GM21526 (cell line): Measurements from ENCODE around the gene RBSN.

ENCODE experiments used
- ATAC-seq: cut with Tn5 transposase; IDR thresholded peaks from one replicate; pipeline ENCODE4 v1.9.1; 2021; ENCODE audit warnings: moderate library complexity; ENCODE audit not compliant: unreplicated experiment, low FRiP score

Gene RBSN

GRCh38 chr3:15102256-15102655 is 3.3 kb upstream of the RBSN start:
- ATAC-seq, result no peak

GRCh38 chr3:15099364-15100098 is 583 bp upstream of the RBSN start:
- ATAC-seq, result no peak

GRCh38 chr3:15097891-15098290 is 1.1 kb downstream of the RBSN start:
- ATAC-seq, result no peak

- no peak for ATAC-seq
Observed at GRCh38 chr3:15096046-15096445, 2.9 kb downstream of the RBSN start.

GRCh38 chr3:15094187-15094875 is 4.6 kb downstream of the RBSN start:
- no peak for ATAC-seq

- no peak for ATAC-seq
Observed at GRCh38 chr3:15092686-15093085, 6.3 kb downstream of the RBSN start.

GRCh38 chr3:15091575-15091974 is 7.4 kb downstream of the RBSN start:
- ATAC-seq, result no peak

- ATAC-seq, result no peak
Observed at GRCh38 chr3:15089201-15089600, 9.7 kb downstream of the RBSN start.

- no peak for ATAC-seq
Observed at GRCh38 chr3:15086699-15087098, 12.2 kb downstream of the RBSN start.

GRCh38 chr3:15086263-15086662 is 12.7 kb downstream of the RBSN start:
- no peak for ATAC-seq

GRCh38 chr3:15083252-15083651 is 15.7 kb downstream of the RBSN start:
- ATAC-seq, result no peak

GRCh38 chr3:15081960-15082664 is 16.8 kb downstream of the RBSN start:
- no peak for ATAC-seq

- no peak for ATAC-seq
Observed at GRCh38 chr3:15079091-15079490, 19.9 kb downstream of the RBSN start.

GRCh38 chr3:15074500-15074899 is 24.4 kb downstream of the RBSN start:
- ATAC-seq, result no peak

- no peak for ATAC-seq
Observed at GRCh38 chr3:15071699-15072098, 27.2 kb downstream of the RBSN start.

GRCh38 chr3:15069441-15069840 is 29.5 kb downstream of the RBSN start:
- no peak for ATAC-seq

- no peak for ATAC-seq
Observed at GRCh38 chr3:15066467-15066866, 32.5 kb downstream of the RBSN start.

GRCh38 chr3:15065550-15066007 is 33.4 kb downstream of the RBSN start:
- no peak for ATAC-seq

GRCh38 chr3:15064835-15065549 is 34.0 kb downstream of the RBSN start, which contains the start of gene MRPS25:
Gene MRPS25, minus strand, starts transcription at chr3:15065315. Its CDS starts 121 bp downstream, at chr3:15065194.
- peak; percentile 95 for ATAC-seq

- peak; percentile 3 for ATAC-seq
Observed at GRCh38 chr3:15064299-15064834, 34.6 kb downstream of the RBSN start.
